ENCODE results near the gene RRAD. TPM values are rescaled to one million over a fixed set of nuclear protein-coding genes. Genes with fewer than 3 reads are reported as not detected.

Gene RRAD
- total RNA-seq, 1 experiment from 2014 or later = 1.3 TPM

DNA sequence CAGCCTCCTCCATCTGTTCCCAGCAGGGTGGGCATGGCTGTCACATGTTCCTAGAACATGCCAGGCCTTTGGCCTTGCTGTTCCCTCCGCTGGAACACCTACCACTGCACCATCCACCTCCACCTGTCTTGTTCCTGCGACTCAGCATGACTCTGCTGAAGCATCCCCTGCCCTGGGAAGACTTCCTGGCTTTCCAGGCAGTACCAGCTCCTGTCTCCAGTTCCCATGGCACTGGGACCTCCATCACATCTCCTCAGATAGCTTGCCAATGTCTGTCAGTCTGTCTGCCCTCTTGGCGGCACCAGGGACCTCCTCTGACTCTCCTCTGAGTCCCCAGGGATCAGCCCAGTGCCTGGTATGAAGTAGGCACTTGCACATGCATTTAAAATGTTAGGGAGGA, 29.3 kb downstream of the RRAD start:
- DNase-seq = no peak
- no peaks in the 10 kb centered on the region for H3K27me3 Mint-ChIP-seq (ENCODE audit: unreplicated experiment)
- intact Hi-C loops (cut with micrococcal nuclease; ENCODE audit: unreplicated experiment) = loop anchor here (2.0 to 5.0 kb wide), 2 partner anchors 33 to 51 kb away; no protein-coding TSS in a partner anchor
- H3K27ac Mint-ChIP-seq (ENCODE audit: unreplicated experiment) = no peak overlapping the region
- no peak overlapping the region for H3K4me3 Mint-ChIP-seq (ENCODE audit: low read depth, unreplicated experiment)
- H3K9me3 Mint-ChIP-seq (ENCODE audit: low read depth, unreplicated experiment) = no peaks in the 10 kb centered on the region
- BruUV-seq (replicated peaks) = no TSS peak
- CTCF ChIA-PET = interaction anchor here (0.6 to 2.0 kb wide), 6 partner anchors 14 to 141 kb away, joined by 4 to 23 read pairs (median 6); partner anchors contain the start of genes PDP2 and RRAD
- no peak for TF ChIP-seq CTCF (IDR thresholded peaks at IDR 0.05; ENCODE audit: unreplicated experiment)
- peaks cover 42% of the 10 kb centered on the region for H3K4me1 Mint-ChIP-seq (ENCODE audit: low read depth, unreplicated experiment)
- peaks cover 4% of the 10 kb centered on the region for H3K36me3 Mint-ChIP-seq (ENCODE audit: insufficient read depth, unreplicated experiment)

DNA sequence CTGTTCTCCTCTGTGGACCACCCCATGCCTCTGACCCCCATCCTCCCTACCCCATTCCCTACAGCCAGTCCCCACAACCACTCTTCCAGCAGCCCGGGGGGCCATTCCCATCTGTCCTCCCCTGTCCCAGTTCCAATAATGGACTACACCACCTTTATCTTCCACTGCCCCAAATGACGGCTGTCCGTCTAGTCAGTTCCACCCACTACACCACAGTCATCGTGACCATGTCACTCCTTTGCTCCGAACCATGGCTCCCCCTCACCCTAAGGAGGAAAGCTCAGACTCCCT, 29.7 kb downstream of the RRAD start:
- H3K4me1 Mint-ChIP-seq (ENCODE audit: low read depth, unreplicated experiment) = peaks cover 38% of the 10 kb centered on the region
- H3K27me3 Mint-ChIP-seq (ENCODE audit: unreplicated experiment) = no peaks in the 10 kb centered on the region
- no TSS peak for BruUV-seq (replicated peaks)
- intact Hi-C loops (cut with micrococcal nuclease; ENCODE audit: unreplicated experiment) = loop anchor here (2.0 to 5.0 kb wide), 2 partner anchors 33 to 52 kb away; no protein-coding TSS in a partner anchor
- peaks cover 4% of the 10 kb centered on the region for H3K36me3 Mint-ChIP-seq (ENCODE audit: insufficient read depth, unreplicated experiment)
- DNase-seq = no peak
- TF ChIP-seq CTCF (IDR thresholded peaks at IDR 0.05; ENCODE audit: unreplicated experiment) = no peak
- H3K9me3 Mint-ChIP-seq (ENCODE audit: low read depth, unreplicated experiment) = no peaks in the 10 kb centered on the region
- H3K4me3 Mint-ChIP-seq (ENCODE audit: low read depth, unreplicated experiment) = no peak overlapping the region
- CTCF ChIA-PET = interaction anchor here (0.6 to 2.0 kb wide), 7 partner anchors 15 to 142 kb away, joined by 4 to 23 read pairs (median 5); partner anchors contain the start of genes PDP2 and RRAD
- no peak overlapping the region for H3K27ac Mint-ChIP-seq (ENCODE audit: unreplicated experiment)

GRCh38 chr16:66894948-66895688, 30.2 kb downstream of the RRAD start:
- Mint-ChIP-seq H3K27ac (ENCODE audit: unreplicated experiment) (no peak overlapping the region), H3K36me3 (ENCODE audit: insufficient read depth, unreplicated experiment) (peaks cover 4% of the 10 kb centered on the region), H3K4me1 (ENCODE audit: low read depth, unreplicated experiment) (peaks cover 33% of the 10 kb centered on the region), H3K27me3 (ENCODE audit: unreplicated experiment) (no peaks in the 10 kb centered on the region), H3K4me3 (ENCODE audit: low read depth, unreplicated experiment) (no peak overlapping the region), H3K9me3 (ENCODE audit: low read depth, unreplicated experiment) (no peaks in the 10 kb centered on the region)
- intact Hi-C loops (cut with micrococcal nuclease; ENCODE audit: unreplicated experiment) = loop anchor here (2.0 to 5.0 kb wide), 2 partner anchors 34 to 52 kb away; no protein-coding TSS in a partner anchor
- no TSS peak for BruUV-seq (replicated peaks)
- CTCF ChIA-PET = interaction anchor here (0.6 to 2.0 kb wide), 7 partner anchors 14 to 142 kb away, joined by 4 to 23 read pairs (median 5); partner anchors contain the start of genes PDP2 and RRAD
- TF ChIP-seq CTCF (IDR thresholded peaks at IDR 0.05; ENCODE audit: unreplicated experiment) = peak; percentile 94
- DNase-seq = peak; percentile 77

DNA sequence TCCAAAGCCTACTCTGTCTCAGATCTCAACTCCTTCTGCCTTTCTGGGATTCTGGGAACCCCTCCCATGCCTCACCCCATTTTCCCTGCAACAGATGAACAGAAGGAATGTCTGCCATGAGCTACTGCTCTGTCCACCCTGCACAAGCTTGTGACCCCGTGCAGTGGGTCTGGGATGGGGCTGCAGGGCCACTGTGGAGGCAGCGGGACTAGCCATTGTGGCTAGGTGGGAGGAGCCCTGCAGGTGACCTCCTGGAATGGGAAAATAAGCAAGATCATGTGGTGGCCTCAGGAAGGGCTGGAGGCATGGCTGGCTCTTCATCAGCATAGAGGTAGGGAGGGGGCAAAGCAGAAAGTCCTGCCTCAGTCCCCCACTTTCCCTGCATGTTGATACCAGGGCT, 31.3 kb downstream of the RRAD start:
- Mint-ChIP-seq H3K4me1 (ENCODE audit: low read depth, unreplicated experiment) (peaks cover 22% of the 10 kb centered on the region), H3K27ac (ENCODE audit: unreplicated experiment) (no peak overlapping the region), H3K4me3 (ENCODE audit: low read depth, unreplicated experiment) (no peak overlapping the region), H3K27me3 (ENCODE audit: unreplicated experiment) (no peaks in the 10 kb centered on the region), H3K36me3 (ENCODE audit: insufficient read depth, unreplicated experiment) (peaks cover 4% of the 10 kb centered on the region), H3K9me3 (ENCODE audit: low read depth, unreplicated experiment) (no peaks in the 10 kb centered on the region)
- no peak for TF ChIP-seq CTCF (IDR thresholded peaks at IDR 0.05; ENCODE audit: unreplicated experiment)
- intact Hi-C loops (cut with micrococcal nuclease; ENCODE audit: unreplicated experiment) = loop anchor here (2.0 kb wide), 1 partner anchor 35 kb away; no protein-coding TSS in a partner anchor
- DNase-seq = no peak
- CTCF ChIA-PET = no interaction called here
- BruUV-seq (replicated peaks) = no TSS peak
